Neural cell (in vitro differentiated cells): ENCODE results near the gene LHFPL2.

Experiments
- EP300 ChIP-seq: fragments of 450-650 bp; conservative IDR thresholded peaks from 2 replicates; pipeline ENCODE4 v1.6.1; 2014; ENCODE audit warnings: antibody characterized with exemption, mild to moderate bottlenecking, moderate library complexity; ENCODE audit not compliant: poor library complexity, severe bottlenecking
- EZH2 ChIP-seq: fragments of 200-600, 300-800 bp; shearing (Covaris generic), sonication (generic); IDR thresholded peaks from 2 replicates; pipeline ENCODE4 v1.6.1; 2014; ENCODE audit warnings: antibody characterized with exemption, low read length, borderline replicate concordance, mild to moderate bottlenecking; ENCODE audit not compliant: insufficient read depth, poor library complexity, severe bottlenecking
- POLR2AphosphoS5 ChIP-seq: IDR thresholded peaks from 2 replicates; pipeline ENCODE4 v1.6.1; 2012

- TF ChIP-seq EZH2 (no peak), POLR2AphosphoS5 (no peak), EP300 (no peak)
Measured at GRCh38 chr5:78547183-78547582, 101.4 kb downstream of the LHFPL2 start.
